ENCODE measurements around the gene RNF187. TPM values are rescaled to one million over a fixed set of nuclear protein-coding genes. Genes with fewer than 3 reads are reported as not detected.

The RNF187 gene
- total RNA-seq, 1 donor from 2014 or later = 122 TPM

- no peak for DNase-seq (ENCODE audit: low spot score)
These were observed 57.1 kb downstream of the RNF187 start for GRCh38 chr1:228544021-228544850.

GRCh38 chr1:228544921-228545591 is 57.9 kb downstream of the RNF187 start:
- no peak for DNase-seq (ENCODE audit: low spot score)

Other genes starting within 250 kb of the RNF187 start
- gene TRIM11, start 80.5 kb upstream of the RNF187 start, total RNA-seq = 33.3 TPM
- 0.23 TPM for gene TRIM17, start 70.5 kb upstream of the RNF187 start, total RNA-seq
- gene RHOU, start 248.1 kb downstream of the RNF187 start, total RNA-seq = 80.4 TPM